ENCODE measurements around the gene EYA2. TPM values are rescaled to one million over a fixed set of nuclear protein-coding genes. Genes with fewer than 3 reads are reported as not detected.

Gene EYA2
- total and polyA plus RNA-seq, 2 of the 4 experiments (the other 2 are of a cell fraction), result 2.3 to 5.4 TPM

DNA sequence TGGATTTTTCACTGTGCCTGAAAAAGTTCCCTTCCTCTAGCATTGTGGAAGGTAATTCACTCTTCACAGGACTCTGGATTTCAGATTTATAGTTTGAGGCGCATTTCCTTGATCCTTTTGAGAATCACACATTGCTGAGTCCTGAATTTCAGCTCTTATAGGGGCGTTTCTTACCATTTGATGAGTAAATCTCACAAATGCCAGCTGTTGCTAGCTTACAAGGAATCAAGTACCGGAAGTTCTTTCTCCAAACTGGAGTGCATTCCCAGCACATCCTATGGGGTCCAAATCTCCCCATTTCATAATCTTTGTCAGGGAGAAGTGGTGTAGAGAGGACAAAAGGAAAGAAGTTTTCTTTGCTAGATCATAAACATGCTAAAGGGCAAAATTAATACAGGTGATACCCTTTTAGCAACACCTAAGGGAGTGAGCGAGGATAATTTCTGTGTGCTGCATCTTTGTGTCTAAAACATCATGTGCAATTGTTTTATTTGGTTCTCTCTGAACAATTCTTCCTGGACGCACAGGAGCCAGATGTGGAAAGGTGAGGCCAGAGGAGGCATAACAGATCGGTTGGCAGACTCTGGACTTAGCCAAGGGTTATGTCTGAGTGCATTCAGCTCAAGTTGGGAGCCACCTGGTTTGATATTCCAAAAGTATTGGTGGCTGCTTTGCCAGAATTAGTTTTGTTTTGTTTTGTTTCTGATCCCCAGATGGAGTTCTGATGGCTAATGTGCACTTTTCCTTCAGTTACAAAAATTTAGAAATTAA lies 37.4 kb upstream of the EYA2 start:
- Histone ChIP-seq H3K36me3 (ENCODE audit: control insufficient read depth, insufficient read depth, low read length) (no peaks in the 10 kb centered on the region), H4K8ac (ENCODE audit: low read depth in 2 of 2, low read length in 2 of 2) (no peak overlapping the region), H4K5ac (ENCODE audit: low read depth, low read length) (no peak overlapping the region), H3K23ac (ENCODE audit: low read depth, low read length) (no peak overlapping the region), H3K4me1 (ENCODE audit: control insufficient read depth, insufficient read depth, low read length) (no peaks in the 10 kb centered on the region), H3K4me3 (ENCODE audit: insufficient read depth, low read depth, low read length) (no peak overlapping the region), H3K4me2 (ENCODE audit: low read depth, low read length) (no peak overlapping the region), H2AK5ac (ENCODE audit: low read depth, low read length) (no peak overlapping the region), H3K14ac (replicated peaks; ENCODE audit: low read depth, low read length) (no peak overlapping the region), H3K9ac (ENCODE audit: low read depth, low read length) (no peak overlapping the region), H2BK15ac (ENCODE audit: low read depth, low read length) (no peak overlapping the region), H2BK5ac (ENCODE audit: low read depth, low read length, poor library complexity, severe bottlenecking) (no peak overlapping the region), H3K9me1 (ENCODE audit: insufficient read depth, low read length) (no peaks in the 10 kb centered on the region), H3K27me3 (ENCODE audit: control insufficient read depth, insufficient read depth, low read length) (no peaks in the 10 kb centered on the region), H2AK9ac (replicated peaks; ENCODE audit: low read depth, low read length, poor library complexity) (no peak overlapping the region), H3K79me1 (ENCODE audit: low read depth in 1 of 2, low read length in 2 of 2) (no peaks in the 10 kb centered on the region), H2BK20ac (ENCODE audit: low read depth, low read length) (no peak overlapping the region), H2AFZ (replicated peaks; ENCODE audit: low read length, poor library complexity) (no peak overlapping the region), H4K20me1 (ENCODE audit: insufficient read depth, low read length) (no peaks in the 10 kb centered on the region), H2BK120ac (ENCODE audit: low read depth, low read length) (no peak overlapping the region), H3K18ac (ENCODE audit: low read depth, low read length) (no peak overlapping the region), H3K9me3 (ENCODE audit: control insufficient read depth, insufficient read depth, low read length) (no peaks in the 10 kb centered on the region; the same call in 1 of the 2 replicates), H4K91ac (ENCODE audit: insufficient read depth, low read depth, low read length) (no peak overlapping the region), H3K27ac (ENCODE audit: insufficient read depth, low read length) (no peak overlapping the region), H3K56ac (ENCODE audit: extremely low read depth, insufficient read depth, low read length) (no peak overlapping the region), H3K4ac (ENCODE audit: low read depth, low read length) (no peak overlapping the region)
- TF ChIP-seq, protein P1, sequence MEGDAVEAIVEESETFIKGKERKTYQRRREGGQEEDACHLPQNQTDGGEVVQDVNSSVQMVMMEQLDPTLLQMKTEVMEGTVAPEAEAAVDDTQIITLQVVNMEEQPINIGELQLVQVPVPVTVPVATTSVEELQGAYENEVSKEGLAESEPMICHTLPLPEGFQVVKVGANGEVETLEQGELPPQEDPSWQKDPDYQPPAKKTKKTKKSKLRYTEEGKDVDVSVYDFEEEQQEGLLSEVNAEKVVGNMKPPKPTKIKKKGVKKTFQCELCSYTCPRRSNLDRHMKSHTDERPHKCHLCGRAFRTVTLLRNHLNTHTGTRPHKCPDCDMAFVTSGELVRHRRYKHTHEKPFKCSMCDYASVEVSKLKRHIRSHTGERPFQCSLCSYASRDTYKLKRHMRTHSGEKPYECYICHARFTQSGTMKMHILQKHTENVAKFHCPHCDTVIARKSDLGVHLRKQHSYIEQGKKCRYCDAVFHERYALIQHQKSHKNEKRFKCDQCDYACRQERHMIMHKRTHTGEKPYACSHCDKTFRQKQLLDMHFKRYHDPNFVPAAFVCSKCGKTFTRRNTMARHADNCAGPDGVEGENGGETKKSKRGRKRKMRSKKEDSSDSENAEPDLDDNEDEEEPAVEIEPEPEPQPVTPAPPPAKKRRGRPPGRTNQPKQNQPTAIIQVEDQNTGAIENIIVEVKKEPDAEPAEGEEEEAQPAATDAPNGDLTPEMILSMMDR (conservative IDR thresholded peaks at IDR 0.05; ENCODE audit: low read depth, low read length), result no peak
- no peak for TF ChIP-seq NFE2L2 (IDR thresholded peaks at IDR 0.05; ENCODE audit: low read depth, low read length)
- POLR2A ChIA-PET (ENCODE audit: unreplicated experiment), result no interaction called here
- CTCF ChIA-PET, result no interaction called here
- DNase-seq (peak; percentile 8), ATAC-seq (ENCODE audit: low read depth) (no peak)
- dilution Hi-C loops (cut with HindIII; ENCODE audit: low sequenced_read_pairs, unreplicated experiment), result no loop called here
- no TSS peak for BruUV-seq (replicated peaks)
- intact Hi-C loops (cut with micrococcal nuclease), result no loop called here
- 77% methylated on average over 2 of the region's 6 CpGs; no CpG with 5 or more reads in 1 of the 2 experiments for WGBS, 2 experiments (ENCODE audit: extremely low coverage in 2 of 2, insufficient read length in 1 of 2)
- in situ Hi-C loops (cut with MboI; ENCODE audit: low sequenced_read_pairs), result no loop called here

Measured in IMR-90 (cell line).